ENCODE data around the gene PLEK2.
A peak's percentile ranks its signal among the peaks of the same experiment; 100 is the strongest.
"Not testable (repeated sequence)": the region's sequence is repeated elsewhere in the genome, so short reads cannot be mapped to it uniquely, and the experiment has no call there.

The PLEK2 gene

GRCh38 chr14:67411820-67412421, at the start of gene PLEK2:
PLEK2 (minus strand) TSS chr14:67412165; CDS start chr14:67412059, 106 bp downstream.
- peak; percentile 53 for DNase-seq (ENCODE audit: low read depth)

- no peak for DNase-seq (ENCODE audit: low read depth)
Observed at GRCh38 chr14:67461341-67461985, 49.5 kb upstream of the PLEK2 start.

- DNase-seq (ENCODE audit: low read depth): no peak
Observed at GRCh38 chr14:67459336-67459735, 47.4 kb upstream of the PLEK2 start.

- DNase-seq (ENCODE audit: low read depth): no peak
Observed at GRCh38 chr14:67457782-67458181, 45.8 kb upstream of the PLEK2 start.

GRCh38 chr14:67456732-67457131, 44.8 kb upstream of the PLEK2 start:
- no peak for DNase-seq (ENCODE audit: low read depth)

- DNase-seq (ENCODE audit: low read depth): no peak
Observed at GRCh38 chr14:67453575-67454300, 41.8 kb upstream of the PLEK2 start.

GRCh38 chr14:67451667-67452066, 39.7 kb upstream of the PLEK2 start:
- not testable (repeated sequence) for DNase-seq (ENCODE audit: low read depth)

- no peak for DNase-seq (ENCODE audit: low read depth)
Observed at GRCh38 chr14:67449096-67449495, 37.1 kb upstream of the PLEK2 start.

GRCh38 chr14:67447033-67447381, 35.0 kb upstream of the PLEK2 start:
- no peak for DNase-seq (ENCODE audit: low read depth)

- DNase-seq (ENCODE audit: low read depth): no peak
Observed at GRCh38 chr14:67446371-67447032, 34.5 kb upstream of the PLEK2 start.

GRCh38 chr14:67444395-67444794, 32.4 kb upstream of the PLEK2 start:
- DNase-seq (ENCODE audit: low read depth): no peak

GRCh38 chr14:67442139-67442906, 30.4 kb upstream of the PLEK2 start:
- no peak for DNase-seq (ENCODE audit: low read depth)

GRCh38 chr14:67441672-67442071, 29.7 kb upstream of the PLEK2 start:
- no peak for DNase-seq (ENCODE audit: low read depth)

GRCh38 chr14:67441256-67441655, 29.3 kb upstream of the PLEK2 start:
- no peak for DNase-seq (ENCODE audit: low read depth)

- DNase-seq (ENCODE audit: low read depth): no peak
Observed at GRCh38 chr14:67440513-67440912, 28.5 kb upstream of the PLEK2 start.

GRCh38 chr14:67438969-67439368, 27.0 kb upstream of the PLEK2 start:
- no peak for DNase-seq (ENCODE audit: low read depth)

GRCh38 chr14:67436006-67436866, 24.3 kb upstream of the PLEK2 start:
- DNase-seq (ENCODE audit: low read depth): no peak

- DNase-seq (ENCODE audit: low read depth): no peak
Observed at GRCh38 chr14:67435603-67436002, 23.6 kb upstream of the PLEK2 start.

- DNase-seq (ENCODE audit: low read depth): no peak
Observed at GRCh38 chr14:67432050-67432564, 20.1 kb upstream of the PLEK2 start.

GRCh38 chr14:67429510-67430205, 17.7 kb upstream of the PLEK2 start:
- DNase-seq (ENCODE audit: low read depth): no peak

Measured in activated T-helper 1 cell treated with Interleukin-2 at 50 U/mL for 16 hours (primary cell).